ENCODE measurements around the gene SIPA1.

GRCh38 chr11:65629579-65629978 lies 8.3 kb upstream of the SIPA1 start:
- no peak for TF ChIP-seq ZNF274 (IDR thresholded peaks at IDR 0.05; ENCODE audit: low read depth, low read length)
- no peak for TF ChIP-seq CTCF (IDR thresholded peaks at IDR 0.05 in 2 of 3, conservative IDR thresholded peaks at IDR 0.05 in 1 of 3; ENCODE audit: borderline replicate concordance in 1 of 3, insufficient read depth in 1 of 3, low read depth in 2 of 3, low read length in 2 of 3)
- no peak for TF ChIP-seq EZH2 (IDR thresholded peaks at IDR 0.05)
- TF ChIP-seq MAX (IDR thresholded peaks at IDR 0.05) = no peak
- TF ChIP-seq POLR2A (IDR thresholded peaks at IDR 0.05; ENCODE audit: borderline replicate concordance, extremely low read depth, insufficient read depth, insufficient read length) = no peak
- TF ChIP-seq CEBPB (IDR thresholded peaks at IDR 0.05; ENCODE audit: low read depth) = no peak

Data from HCT116 (cell line).